ENCODE measurements around the gene GALNT13.

DNA sequence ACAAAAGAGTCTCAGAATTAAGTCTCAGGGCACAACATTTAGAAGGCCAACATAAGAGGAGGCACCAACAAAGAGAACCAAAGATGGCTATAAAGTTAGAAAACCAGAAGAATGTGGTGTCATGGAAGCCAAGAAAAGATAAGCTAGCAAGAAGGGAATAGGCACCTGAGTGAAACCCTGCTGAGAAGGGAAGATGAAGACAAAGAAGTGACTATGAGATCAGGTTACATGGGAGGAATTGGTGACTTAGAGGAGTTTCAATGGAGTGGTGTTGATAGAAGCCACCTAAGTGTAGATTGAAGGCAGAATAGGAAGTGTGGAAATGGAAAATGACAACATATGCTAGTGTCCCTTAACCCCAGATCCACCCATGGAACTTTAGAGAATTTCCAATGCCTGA lies 499.2 kb downstream of the GALNT13 start:
- no peak for TF ChIP-seq CTCF (IDR thresholded peaks at IDR 0.05; ENCODE audit: insufficient read depth, low read length, poor library complexity, severe bottlenecking)
- TF ChIP-seq EZH2phosphoT487 (conservative IDR thresholded peaks at IDR 0.05; ENCODE audit: low read length) = no peak

Measured in SU-DHL-6 (cell line).